Stimulated activated memory B cell treated with anti-CD40 and anti-IgM and Interleukin-4, amounts not matched to agents 10 μg/mL and 1 μg/mL and 100 μg/mL, for 72 hours (primary cell): ENCODE data around the gene TXNRD2.
"Not testable (repeated sequence)": the region's sequence is repeated elsewhere in the genome, so short reads cannot be mapped to it uniquely, and the experiment has no call there.

ENCODE experiments used
- ATAC-seq: fragments of 150-1000 bp; cut with Tn5 transposase; 2 replicates; pipeline ENCODE4 v1.10.0; 2021
- H3K27ac Mint-ChIP-seq: one replicate; pipeline ENCODE4 v1.8.0; 2022; ENCODE audit warnings: mild to moderate bottlenecking, mixed read lengths
- H3K27me3 Mint-ChIP-seq: one replicate; pipeline ENCODE4 v1.8.0; 2022; ENCODE audit warnings: mixed read lengths
- H3K36me3 Mint-ChIP-seq: one replicate; pipeline ENCODE4 v1.8.0; 2022; ENCODE audit warnings: mixed read lengths
- H3K4me1 Mint-ChIP-seq: one replicate; pipeline ENCODE4 v1.8.0; 2022; ENCODE audit warnings: mixed read lengths
- H3K4me3 Mint-ChIP-seq: one replicate; pipeline ENCODE4 v1.8.0; 2022; ENCODE audit warnings: mild to moderate bottlenecking, moderate library complexity, mixed read lengths
- H3K9me3 Mint-ChIP-seq: one replicate; pipeline ENCODE4 v1.8.0; 2022; ENCODE audit warnings: mixed read lengths

Gene TXNRD2

GRCh38 chr22:19948057-19948760, 6.6 kb upstream of the TXNRD2 start:
- H3K4me3 Mint-ChIP-seq = no peak overlapping the region

GRCh38 chr22:19943082-19944026, 1.7 kb upstream of the TXNRD2 start:
- H3K4me1 Mint-ChIP-seq = peaks cover 52% of the 10 kb centered on the region
- H3K9me3 Mint-ChIP-seq = no peaks in the 10 kb centered on the region
- peak overlapping the region; percentile 89 for H3K4me3 Mint-ChIP-seq
- peak overlapping the region; percentile 98 for H3K27ac Mint-ChIP-seq
- peaks cover 6% of the 10 kb centered on the region for H3K36me3 Mint-ChIP-seq
- H3K27me3 Mint-ChIP-seq = no peaks in the 10 kb centered on the region
- ATAC-seq = no peak

More at GRCh38 chr22:19948057-19948760, 6.6 kb upstream of the TXNRD2 start:
- ATAC-seq = no peak
- Mint-ChIP-seq H3K4me1 (peaks cover 38% of the 10 kb centered on the region), H3K27ac (no peak overlapping the region), H3K36me3 (peaks cover 22% of the 10 kb centered on the region), H3K27me3 (no peaks in the 10 kb centered on the region), H3K9me3 (no peaks in the 10 kb centered on the region)

GRCh38 chr22:19942157-19943081, 801 bp upstream of the TXNRD2 start:
- H3K9me3 Mint-ChIP-seq = no peaks in the 10 kb centered on the region
- peak; percentile 69 for ATAC-seq
- no peaks in the 10 kb centered on the region for H3K27me3 Mint-ChIP-seq
- peak overlapping the region; percentile 89 for H3K4me3 Mint-ChIP-seq
- peak overlapping the region; percentile 98 for H3K27ac Mint-ChIP-seq
- H3K36me3 Mint-ChIP-seq = peaks cover 13% of the 10 kb centered on the region
- peaks cover 49% of the 10 kb centered on the region for H3K4me1 Mint-ChIP-seq

GRCh38 chr22:19940536-19941364, 868 bp downstream of the TXNRD2 start:
- peak overlapping the region; percentile 98 for H3K27ac Mint-ChIP-seq
- peaks cover 28% of the 10 kb centered on the region for H3K36me3 Mint-ChIP-seq
- peaks cover 8% of the 10 kb centered on the region for H3K9me3 Mint-ChIP-seq
- no peak for ATAC-seq
- H3K4me3 Mint-ChIP-seq = peak overlapping the region; percentile 89
- no peaks in the 10 kb centered on the region for H3K27me3 Mint-ChIP-seq
- peaks cover 36% of the 10 kb centered on the region for H3K4me1 Mint-ChIP-seq

GRCh38 chr22:19937616-19938473, 3.8 kb downstream of the TXNRD2 start:
- no peak for ATAC-seq
- Mint-ChIP-seq H3K9me3 (peaks cover 8% of the 10 kb centered on the region), H3K36me3 (peaks cover 28% of the 10 kb centered on the region), H3K27ac (no peak overlapping the region), H3K4me1 (peaks cover 21% of the 10 kb centered on the region), H3K27me3 (no peaks in the 10 kb centered on the region), H3K4me3 (no peak overlapping the region)

- no peak overlapping the region for H3K4me3 Mint-ChIP-seq
- H3K36me3 Mint-ChIP-seq = peaks cover 28% of the 10 kb centered on the region
- peaks cover 8% of the 10 kb centered on the region for H3K9me3 Mint-ChIP-seq
- H3K27me3 Mint-ChIP-seq = no peaks in the 10 kb centered on the region
- H3K4me1 Mint-ChIP-seq = peaks cover 11% of the 10 kb centered on the region
- no peak for ATAC-seq
- no peak overlapping the region for H3K27ac Mint-ChIP-seq
These were observed 5.1 kb downstream of the TXNRD2 start for GRCh38 chr22:19936513-19936912.

- H3K27ac Mint-ChIP-seq, H3K9me3 Mint-ChIP-seq, H3K27me3 Mint-ChIP-seq, ATAC-seq, H3K4me3 Mint-ChIP-seq, H3K4me1 Mint-ChIP-seq: not testable (repeated sequence)
- H3K36me3 Mint-ChIP-seq = peaks cover 33% of the 10 kb centered on the region
These were observed 6.4 kb downstream of the TXNRD2 start for GRCh38 chr22:19935123-19935718.

GRCh38 chr22:19933341-19934241, 8.0 kb downstream of the TXNRD2 start:
- H3K4me3 Mint-ChIP-seq = no peak overlapping the region
- ATAC-seq = no peak
- H3K36me3 Mint-ChIP-seq = peaks cover 34% of the 10 kb centered on the region
- H3K27me3 Mint-ChIP-seq = no peaks in the 10 kb centered on the region
- H3K9me3 Mint-ChIP-seq = peaks cover 8% of the 10 kb centered on the region
- no peaks in the 10 kb centered on the region for H3K4me1 Mint-ChIP-seq
- H3K27ac Mint-ChIP-seq = no peak overlapping the region

GRCh38 chr22:19932367-19933206, 9.0 kb downstream of the TXNRD2 start:
- H3K4me3 Mint-ChIP-seq = no peak overlapping the region
- H3K27ac Mint-ChIP-seq = no peak overlapping the region
- H3K9me3 Mint-ChIP-seq = peaks cover 8% of the 10 kb centered on the region
- H3K27me3 Mint-ChIP-seq = no peaks in the 10 kb centered on the region
- no peaks in the 10 kb centered on the region for H3K4me1 Mint-ChIP-seq
- H3K36me3 Mint-ChIP-seq = peaks cover 31% of the 10 kb centered on the region
- ATAC-seq = peak; percentile 16

GRCh38 chr22:19931514-19931913, 10.1 kb downstream of the TXNRD2 start:
- no peak for ATAC-seq
- no peak overlapping the region for H3K27ac Mint-ChIP-seq
- H3K27me3 Mint-ChIP-seq = no peaks in the 10 kb centered on the region
- peaks cover 24% of the 10 kb centered on the region for H3K36me3 Mint-ChIP-seq
- peaks cover 5% of the 10 kb centered on the region for H3K9me3 Mint-ChIP-seq
- H3K4me3 Mint-ChIP-seq = no peak overlapping the region
- no peaks in the 10 kb centered on the region for H3K4me1 Mint-ChIP-seq

GRCh38 chr22:19930551-19931486, 10.8 kb downstream of the TXNRD2 start:
- H3K4me1 Mint-ChIP-seq = no peaks in the 10 kb centered on the region
- H3K27ac Mint-ChIP-seq = no peak overlapping the region
- H3K9me3 Mint-ChIP-seq = no peaks in the 10 kb centered on the region
- no peak for ATAC-seq
- H3K27me3 Mint-ChIP-seq = no peaks in the 10 kb centered on the region
- H3K4me3 Mint-ChIP-seq = no peak overlapping the region
- peaks cover 17% of the 10 kb centered on the region for H3K36me3 Mint-ChIP-seq
